GM12878 (cell line): Measurements from ENCODE around the gene ADM2. TPM values are rescaled to one million over a fixed set of nuclear protein-coding genes. Genes with fewer than 3 reads are reported as not detected.

Experiments used
- ATAC-seq: fragments of 200-7000 bp; cut with Tn5 transposase; 3 replicates; pipeline ENCODE4 v1.9.1; 2020; ENCODE audit warnings: mild to moderate bottlenecking, moderate library complexity
- BruUV-seq: library from RNA; stranded (reverse); fragments of 400-500 nt; replicated peaks from 2 replicates; lab custom pipeline; 2021; lab: Mats Ljungman, UMichigan
- CTCF ChIA-PET: fragments of 300-600 bp; sonication (Branson Sonifier 250); formaldehyde crosslinking; extraction: SDS; loops from one replicate; lab custom pipeline; 2021; ENCODE audit warnings: inconsistent platforms; lab: Yijun Ruan, JAX
- POLR2A ChIA-PET: fragments of 350-600 bp; formaldehyde crosslinking; extraction: SDS; loops from one replicate; lab custom pipeline; 2021; ENCODE audit warnings: inconsistent platforms; lab: Charles Lee
- RAD21 ChIA-PET: fragments of 300-600 bp; sonication (Branson Sonifier 250); formaldehyde crosslinking; loops from one replicate; lab custom pipeline; 2023; ENCODE audit warnings: antibody characterized with exemption; ENCODE audit not compliant: unreplicated experiment; lab: Charles Lee
- SMC1A ChIA-PET: fragments of 300-600 bp; sonication (Branson Sonifier 250); formaldehyde crosslinking; loops from one replicate; lab custom pipeline; 2023; ENCODE audit not compliant: unreplicated experiment, uncharacterized antibody; lab: Charles Lee
- DNase-seq: peaks from one replicate; pipeline ENCODE4 v3.0.0-alpha.2; 2011; ENCODE audit warnings: low read depth, low spot score
- FAIRE-seq: peaks from 3 replicates; lab custom pipeline; 2011; peaks lifted over from hg19 to GRCh38; lab: Jason Lieb, UNC
- H2AFZ ChIP-seq: 2 replicates; pipeline ENCODE4 v1.6.0; 2011; ENCODE audit warnings: low read depth, low read length, control low read depth; ENCODE audit not compliant: control insufficient read depth
- H3K27ac ChIP-seq: 2 replicates; pipeline ENCODE4 v1.5.1; 2011; ENCODE audit warnings: control low read depth; ENCODE audit not compliant: control insufficient read depth, insufficient read depth
- H3K27me3 ChIP-seq, 2 experiments: replicated peaks in 1 of 2; 2 replicates each; pipeline versions ENCODE4 v1.6.0 to v1.6.1; 2011; ENCODE audit warnings: low read length in 1 of 2; ENCODE audit not compliant: control insufficient read depth in 2 of 2, insufficient read depth in 2 of 2
- H3K36me3 ChIP-seq, 2 experiments: 2 replicates each; pipeline ENCODE4 v1.5.1; 2011; ENCODE audit warnings: low read length in 1 of 2; ENCODE audit not compliant: control insufficient read depth in 2 of 2, insufficient read depth in 2 of 2
- H3K4me1 ChIP-seq: 2 replicates; pipeline ENCODE4 v1.6.1; 2011; ENCODE audit warnings: mild to moderate bottlenecking, low read length, moderate library complexity, mixed read lengths; ENCODE audit not compliant: control insufficient read depth, insufficient read depth
- H3K4me2 ChIP-seq: 2 replicates; pipeline ENCODE4 v1.6.0; 2011; ENCODE audit warnings: control low read depth; ENCODE audit not compliant: control insufficient read depth, insufficient read depth
- H3K4me3 ChIP-seq: fragments of 200-600 bp; sonication (generic); 2 replicates; pipeline ENCODE4 v1.5.1; 2016
- H3K79me2 ChIP-seq: 2 replicates; pipeline ENCODE4 v1.6.0; 2011; ENCODE audit warnings: low read length; ENCODE audit not compliant: control insufficient read depth, insufficient read depth
- H3K9ac ChIP-seq: 2 replicates; pipeline ENCODE4 v1.8.0; 2011; ENCODE audit warnings: low read length, control low read depth, mixed read lengths; ENCODE audit not compliant: control insufficient read depth, insufficient read depth
- H3K9me3 ChIP-seq: replicated peaks from 3 replicates; pipeline ENCODE4 v1.5.1; 2011; ENCODE audit warnings: mild to moderate bottlenecking, low read length; ENCODE audit not compliant: control insufficient read depth, insufficient read depth
- H4K20me1 ChIP-seq: 2 replicates; pipeline ENCODE4 v1.6.0; 2011; ENCODE audit not compliant: control insufficient read depth, insufficient read depth
- BACH1 ChIP-seq: fragments of 450-650 bp; IDR thresholded peaks from 2 replicates; pipeline ENCODE4 v1.6.1; 2017; ENCODE audit warnings: mild to moderate bottlenecking, borderline replicate concordance
- FOS ChIP-seq: IDR thresholded peaks from 3 replicates; pipeline ENCODE4 v1.6.1; 2011; ENCODE audit warnings: borderline replicate concordance; ENCODE audit not compliant: insufficient read length; ENCODE audit errors: extremely low read depth
- HDAC2 ChIP-seq: fragments of 200-600 bp; sonication (generic); IDR thresholded peaks from 2 replicates; pipeline ENCODE4 v1.6.1; 2017
- IKZF2 ChIP-seq, 2 experiments: fragments of 450-650 bp; IDR thresholded peaks; 2 replicates each; pipeline ENCODE4 v1.6.1; 2017; ENCODE audit warnings: mild to moderate bottlenecking in 2 of 2, moderate library complexity in 2 of 2
- SIX5 ChIP-seq: IDR thresholded peaks from 2 replicates; pipeline ENCODE4 v1.6.1; 2011; ENCODE audit warnings: mild to moderate bottlenecking, low read depth, low read length, moderate library complexity; ENCODE audit not compliant: severe bottlenecking
- SMARCA5 ChIP-seq: fragments of 450-650 bp; IDR thresholded peaks from 2 replicates; pipeline ENCODE4 v1.6.1; 2017; ENCODE audit warnings: mild to moderate bottlenecking
- SMC3 ChIP-seq: IDR thresholded peaks from 2 replicates; pipeline ENCODE4 v1.6.1; 2011; ENCODE audit warnings: low read length, improper control_type of control experiment, borderline replicate concordance
- YY1 ChIP-seq: IDR thresholded peaks from 2 replicates; pipeline ENCODE4 v1.6.1; 2011; ENCODE audit warnings: low read depth, mild to moderate bottlenecking, low read length
- WGBS: methylation state at CpG from one replicate; pipeline ENCODE4 v1.1.6; 2016; ENCODE audit warnings: low lambda C conversion rate; ENCODE audit not compliant: insufficient replicate concordance, insufficient coverage; ENCODE audit errors: missing lambda C conversion rate; 5-methylcytosine and 5-hydroxymethylcytosine counted together
- in situ Hi-C: fragments of 300-500 bp; cut with MboI; formaldehyde crosslinking; loops from 9 replicates; pipeline ENCODE4 v1.14.3; 2018; ENCODE audit warnings: mixed read lengths
- intact Hi-C: fragments of 100-400 bp; cut with micrococcal nuclease; formaldehyde crosslinking; loops from one replicate; pipeline ENCODE4 v1.14.2; 2022; ENCODE audit not compliant: unreplicated experiment
- polyA plus RNA-seq, 11 experiments: library from polyadenylated mRNA; depleted of rRNA in 4 of 11; unstranded in 6 of 11; stranded (reverse) in 5 of 11; fragments of >200 nt; fragmentation: Nextera tagmentation in 4 of 11; fragmentation: Illumina TruSeq in 1 of 11; extraction: Ambion mirVana in 4 of 11; extraction: Trizol in 1 of 11; gene quantifications; 1 replicate in 1 of 11; 2 replicates in 10 of 11; pipeline versions ENCODE4 v1.2.1 to v1.2.3, GENCODE V29; 2011 to 2016; ENCODE audit warnings: inconsistent platforms in 2 of 11, missing spikeins in 2 of 11, low read depth in 1 of 11
- total RNA-seq, 4 experiments: library from RNA; depleted of rRNA in 3 of 4; stranded (reverse); fragments of >200 nt in 3 of 4; fragmentation: Illumina TruSeq in 1 of 4; extraction: Trizol in 1 of 4; gene quantifications; 2 replicates each; pipeline versions ENCODE4 v1.2.1 to v1.2.3, GENCODE V29; 2013 to 2021
- TF ChIP-seq, protein P1 (sequence below), 3 experiments: IDR thresholded peaks in 2 of 3; conservative IDR thresholded peaks in 1 of 3; 2 replicates each; pipeline ENCODE4 v1.5.1; 2011; ENCODE audit warnings: low read depth in 3 of 3, low read length in 3 of 3, mild to moderate bottlenecking in 3 of 3, control low read depth in 2 of 3, moderate library complexity in 2 of 3, inconsistent platforms in 1 of 3, mixed read lengths in 1 of 3; ENCODE audit not compliant: control insufficient read depth in 2 of 3, insufficient read depth in 1 of 3; ENCODE audit errors: extremely low read depth in 1 of 3
- TF ChIP-seq, protein P2 (sequence below): fragments of 450-650 bp; IDR thresholded peaks from 2 replicates; pipeline ENCODE4 v1.6.1; 2016; ENCODE audit warnings: mild to moderate bottlenecking

Gene ADM2
- total and polyA plus RNA-seq, 10 of the 15 experiments (the other 5 are each of a cell fraction or from before 2014, with no cell fraction given), result 0.02 to 0.33 (median 0.12) TPM; not detected in 2

DNA sequence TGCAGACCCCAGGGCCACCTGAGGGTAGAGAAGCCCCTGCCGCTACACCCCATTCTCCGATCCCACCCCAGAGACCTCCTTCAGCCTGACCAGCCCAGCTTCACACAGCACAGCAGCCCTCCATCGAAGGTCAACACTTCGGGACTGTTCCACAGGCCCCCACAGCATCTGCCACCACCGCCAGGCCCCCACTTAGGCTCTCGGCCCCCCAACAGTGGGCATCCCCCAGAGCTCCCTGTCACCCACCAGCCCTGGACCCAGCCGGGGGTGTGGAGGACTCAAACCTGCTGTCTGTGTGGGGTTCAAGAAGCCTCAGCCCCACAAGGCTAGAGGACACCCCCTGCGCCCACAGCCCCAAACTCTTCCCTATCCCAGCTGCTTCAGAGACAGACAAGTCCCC is 12.7 kb upstream of the ADM2 start:
- SMC1A ChIA-PET, result interaction anchor here (0.6 to 1.1 kb wide), 2 partner anchors 66 to 225 kb away, joined by 3 read pairs; no protein-coding TSS in a partner anchor
- Histone ChIP-seq H3K79me2 (peaks cover 47% of the 10 kb centered on the region), H3K4me2 (peak overlapping the region; percentile 99), H3K36me3 (peaks cover 12 to 34% of the 10 kb centered on the region in 2 experiments), H4K20me1 (no peaks in the 10 kb centered on the region), H3K4me1 (peaks cover 47% of the 10 kb centered on the region), H3K4me3 (no peak overlapping the region), H2AFZ (no peak overlapping the region), H3K9me3 (no peaks in the 10 kb centered on the region), H3K9ac (peak overlapping the region; percentile 61), H3K27me3 (no peaks in the 10 kb centered on the region), H3K27ac (peak overlapping the region; percentile 83)
- intact Hi-C loops (no loop called here), in situ Hi-C loops (no loop called here)
- POLR2A ChIA-PET, result interaction anchor here (1.0 to 1.9 kb wide), 3 partner anchors 12 to 39 kb away, joined by 3 to 7 read pairs (median 5); partner anchors contain the start of genes LMF2, MIOX and NCAPH2
- CTCF ChIA-PET, result interaction anchor here (0.5 to 3.3 kb wide), 7 partner anchors 57 to 228 kb away, joined by 3 to 19 read pairs (median 4); partner anchors contain the start of gene SCO2
- FAIRE-seq (no peak), ATAC-seq (no peak), DNase-seq (no peak)
- 57% methylated on average over 8 of the region's 8 CpGs for WGBS
- BruUV-seq, result no TSS peak
- no peak for TF ChIP-seq SIX5
- RAD21 ChIA-PET, result no interaction called here

DNA sequence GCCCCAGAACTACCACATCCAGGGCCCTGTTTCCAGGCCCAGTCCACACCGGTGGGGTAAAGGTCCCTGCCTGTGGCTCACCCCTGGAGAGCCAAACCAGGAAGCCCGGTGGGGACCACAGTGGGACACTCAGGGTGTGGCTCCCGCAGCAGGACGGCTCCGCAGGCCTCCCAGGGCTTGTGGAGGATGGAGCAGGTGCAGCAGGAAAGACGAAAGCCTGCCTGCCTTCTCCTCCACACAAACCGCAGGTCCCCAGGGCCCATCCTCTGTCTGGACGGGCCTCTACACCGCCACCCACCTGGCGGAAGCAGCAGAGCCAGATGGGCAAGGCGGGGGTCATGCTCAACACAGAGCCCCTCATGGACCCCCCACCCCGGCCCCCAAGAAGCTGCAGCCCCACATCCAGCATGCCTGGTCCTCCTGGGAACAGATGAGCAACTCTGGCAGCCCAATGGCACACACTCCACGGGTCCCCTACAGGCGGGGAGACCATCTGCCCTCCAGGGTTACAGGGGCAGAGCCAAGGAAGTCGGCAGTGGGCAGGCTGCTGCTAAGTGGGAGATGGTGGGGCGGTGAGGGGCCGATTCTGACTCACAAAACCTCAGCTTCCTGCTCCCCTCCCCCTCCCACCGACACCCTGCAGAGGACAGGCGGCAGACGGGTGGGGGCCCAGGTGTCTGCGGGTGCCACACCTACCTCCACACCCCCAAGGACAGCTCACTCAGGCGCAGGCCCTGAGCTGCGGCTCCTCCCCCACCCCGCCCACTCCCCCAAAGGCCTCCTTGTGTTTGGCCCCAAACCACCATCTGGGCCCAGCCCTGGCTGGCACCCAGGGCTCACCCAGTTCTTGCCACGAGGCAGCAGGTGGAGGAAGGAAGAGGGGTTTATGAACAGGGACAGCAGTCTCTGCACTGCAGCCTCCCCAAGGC is 11.7 kb upstream of the ADM2 start:
- Histone ChIP-seq H3K27me3 (no peaks in the 10 kb centered on the region), H4K20me1 (no peaks in the 10 kb centered on the region), H3K79me2 (peaks cover 55% of the 10 kb centered on the region), H2AFZ (peak overlapping the region; percentile 10; the same call in 1 of the 2 replicates), H3K4me3 (peak overlapping the region; percentile 56), H3K4me2 (peak overlapping the region; percentile 99), H3K4me1 (peaks cover 48% of the 10 kb centered on the region), H3K9me3 (no peaks in the 10 kb centered on the region), H3K9ac (peak overlapping the region; percentile 64), H3K36me3 (peaks cover 8 to 28% of the 10 kb centered on the region in 2 experiments; a peak in 3 of 4 replicates), H3K27ac (peak overlapping the region; percentile 92)
- FAIRE-seq (peak; percentile 97), DNase-seq (peak; percentile 87), ATAC-seq (peak; percentile 81)
- WGBS, result under 1% methylated on average over 22 of the region's 25 CpGs
- no TSS peak for BruUV-seq
- ChIA-PET POLR2A (interaction anchor here (0.6 to 2.1 kb wide), 4 partner anchors 11 to 79 kb away, joined by 3 to 10 read pairs (median 6); partner anchors contain the start of genes LMF2, NCAPH2 and SCO2), CTCF (interaction anchor here (0.7 to 3.3 kb wide), 14 partner anchors 10 to 218 kb away, joined by 3 to 19 read pairs (median 4); partner anchors contain the start of genes HDAC10, MIOX and SCO2), RAD21 (interaction anchor here (0.7 to 1.8 kb wide), 8 partner anchors 15 to 227 kb away, joined by 3 to 8 read pairs (median 3); partner anchors contain the start of genes LMF2, NCAPH2 and SCO2), SMC1A (interaction anchor here (0.6 to 1.9 kb wide), 5 partner anchors 56 to 224 kb away, joined by 3 to 4 read pairs (median 3); partner anchors contain the start of gene SCO2)
- in situ Hi-C loops (no loop called here), intact Hi-C loops (loop anchor here (10.0 kb wide), 1 partner anchor 225 kb away; the partner anchor contains the start of gene TUBGCP6)
- TF ChIP-seq IKZF2 (IDR thresholded peaks at IDR 0.05) (peak; percentile 52 to 65; a peak in 3 of 4 replicates), YY1 (0 out of 2 replicates have a peak, but pooled peaks have one; percentile 26), BACH1 (peak; percentile 59; the same call in 1 of the 2 replicates), SMARCA5 (no peak), SMC3 (no peak), FOS (no peak), HDAC2 (no peak)
- TF ChIP-seq, protein P1, sequence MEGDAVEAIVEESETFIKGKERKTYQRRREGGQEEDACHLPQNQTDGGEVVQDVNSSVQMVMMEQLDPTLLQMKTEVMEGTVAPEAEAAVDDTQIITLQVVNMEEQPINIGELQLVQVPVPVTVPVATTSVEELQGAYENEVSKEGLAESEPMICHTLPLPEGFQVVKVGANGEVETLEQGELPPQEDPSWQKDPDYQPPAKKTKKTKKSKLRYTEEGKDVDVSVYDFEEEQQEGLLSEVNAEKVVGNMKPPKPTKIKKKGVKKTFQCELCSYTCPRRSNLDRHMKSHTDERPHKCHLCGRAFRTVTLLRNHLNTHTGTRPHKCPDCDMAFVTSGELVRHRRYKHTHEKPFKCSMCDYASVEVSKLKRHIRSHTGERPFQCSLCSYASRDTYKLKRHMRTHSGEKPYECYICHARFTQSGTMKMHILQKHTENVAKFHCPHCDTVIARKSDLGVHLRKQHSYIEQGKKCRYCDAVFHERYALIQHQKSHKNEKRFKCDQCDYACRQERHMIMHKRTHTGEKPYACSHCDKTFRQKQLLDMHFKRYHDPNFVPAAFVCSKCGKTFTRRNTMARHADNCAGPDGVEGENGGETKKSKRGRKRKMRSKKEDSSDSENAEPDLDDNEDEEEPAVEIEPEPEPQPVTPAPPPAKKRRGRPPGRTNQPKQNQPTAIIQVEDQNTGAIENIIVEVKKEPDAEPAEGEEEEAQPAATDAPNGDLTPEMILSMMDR (IDR thresholded peaks at IDR 0.05 in 2 of 3, conservative IDR thresholded peaks at IDR 0.05 in 1 of 3; ENCODE audit: control insufficient read depth in 2 of 3, extremely low read depth in 1 of 3, insufficient read depth in 1 of 3, low read depth in 3 of 3, low read length in 3 of 3), result peak in 1 of 3 experiments; percentile 13; a peak in 2 of 6 replicates
- TF ChIP-seq, protein P2, sequence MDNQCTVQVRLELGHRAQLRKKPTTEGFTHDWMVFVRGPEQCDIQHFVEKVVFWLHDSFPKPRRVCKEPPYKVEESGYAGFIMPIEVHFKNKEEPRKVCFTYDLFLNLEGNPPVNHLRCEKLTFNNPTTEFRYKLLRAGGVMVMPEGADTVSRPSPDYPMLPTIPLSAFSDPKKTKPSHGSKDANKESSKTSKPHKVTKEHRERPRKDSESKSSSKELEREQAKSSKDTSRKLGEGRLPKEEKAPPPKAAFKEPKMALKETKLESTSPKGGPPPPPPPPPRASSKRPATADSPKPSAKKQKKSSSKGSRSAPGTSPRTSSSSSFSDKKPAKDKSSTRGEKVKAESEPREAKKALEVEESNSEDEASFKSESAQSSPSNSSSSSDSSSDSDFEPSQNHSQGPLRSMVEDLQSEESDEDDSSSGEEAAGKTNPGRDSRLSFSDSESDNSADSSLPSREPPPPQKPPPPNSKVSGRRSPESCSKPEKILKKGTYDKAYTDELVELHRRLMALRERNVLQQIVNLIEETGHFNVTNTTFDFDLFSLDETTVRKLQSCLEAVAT, result peak; percentile 69
